HepG2 (cell line): ENCODE measurements around the gene ARVCF. TPM values are rescaled to one million over a fixed set of nuclear protein-coding genes. Genes with fewer than 3 reads are reported as not detected.

Experiments used
- CCDC6 ChIP-seq: sonication (generic); formaldehyde crosslinking; IDR thresholded peaks from 2 replicates; pipeline ENCODE4 v1.8.1; 2022; ENCODE audit warnings: mild to moderate bottlenecking, missing genetic modification reagents, moderate library complexity
- CHD4 ChIP-seq: fragments of 200-600 bp; sonication (generic); IDR thresholded peaks from 2 replicates; pipeline ENCODE4 v1.7.0; 2017; ENCODE audit warnings: mild to moderate bottlenecking, low read length, borderline replicate concordance
- IRF1 ChIP-seq: sonication (generic); formaldehyde crosslinking; IDR thresholded peaks from 2 replicates; pipeline ENCODE4 v1.4.0; 2020; ENCODE audit warnings: low read depth, mild to moderate bottlenecking, missing genetic modification reagents
- MEF2D ChIP-seq: sonication (generic); formaldehyde crosslinking; IDR thresholded peaks from 2 replicates; pipeline ENCODE4 v1.5.1; 2020; ENCODE audit warnings: mild to moderate bottlenecking, missing genetic modification reagents
- SNAPC5 ChIP-seq: sonication (generic); formaldehyde crosslinking; IDR thresholded peaks from 2 replicates; pipeline ENCODE4 v1.8.1; 2023; ENCODE audit warnings: mild to moderate bottlenecking, missing genetic modification reagents, borderline replicate concordance
- ZNF121 ChIP-seq: sonication (generic); formaldehyde crosslinking; IDR thresholded peaks from 2 replicates; pipeline ENCODE4 v1.5.0; 2020; ENCODE audit warnings: mild to moderate bottlenecking, missing genetic modification reagents
- ZNF274 ChIP-seq: sonication (generic); formaldehyde crosslinking; IDR thresholded peaks from 2 replicates; pipeline ENCODE4 v1.5.1; 2020; ENCODE audit warnings: mild to moderate bottlenecking, missing genetic modification reagents
- ZNF350 ChIP-seq: sonication (generic); formaldehyde crosslinking; IDR thresholded peaks from 2 replicates; pipeline ENCODE4 v1.4.0; 2020; ENCODE audit warnings: mild to moderate bottlenecking, low read depth, missing genetic modification reagents, borderline replicate concordance
- ZNF407 ChIP-seq: sonication (generic); formaldehyde crosslinking; IDR thresholded peaks from one replicate; pipeline ENCODE4 v1.5.1; 2020; ENCODE audit warnings: mild to moderate bottlenecking, missing genetic modification reagents; ENCODE audit errors: not compliant biosample characterization
- ZNF557 ChIP-seq: sonication (generic); formaldehyde crosslinking; IDR thresholded peaks from 2 replicates; pipeline ENCODE4 v1.4.0; 2020; ENCODE audit warnings: missing genetic modification reagents
- ZNF672 ChIP-seq: sonication (generic); formaldehyde crosslinking; IDR thresholded peaks from 2 replicates; pipeline ENCODE4 v1.8.1; 2022; ENCODE audit warnings: missing genetic modification reagents
- ZNF746 ChIP-seq: sonication (generic); formaldehyde crosslinking; IDR thresholded peaks from 2 replicates; pipeline ENCODE4 v1.8.0; 2022; ENCODE audit warnings: mild to moderate bottlenecking, missing genetic modification reagents
- ZNF850 ChIP-seq: sonication (generic); formaldehyde crosslinking; conservative IDR thresholded peaks from 2 replicates; pipeline ENCODE4 v1.9.0; 2021; ENCODE audit warnings: mild to moderate bottlenecking, missing genetic modification reagents
- ZSCAN5A ChIP-seq: sonication (generic); formaldehyde crosslinking; IDR thresholded peaks from 2 replicates; pipeline ENCODE4 v1.8.0; 2022; ENCODE audit warnings: mild to moderate bottlenecking, missing genetic modification reagents, borderline replicate concordance
- ZZZ3 ChIP-seq: sonication (generic); formaldehyde crosslinking; IDR thresholded peaks from 2 replicates; pipeline ENCODE4 v1.4.0; 2020; ENCODE audit warnings: missing genetic modification reagents, mild to moderate bottlenecking, borderline replicate concordance
- polyA plus RNA-seq, 8 experiments: library from polyadenylated mRNA; depleted of rRNA in 3 of 8; stranded (reverse) in 7 of 8; unstranded in 1 of 8; fragments of >200 nt; fragmentation: Illumina TruSeq in 4 of 8; extraction: Trizol in 4 of 8; gene quantifications; 2 replicates each; pipeline versions ENCODE4 v1.2.1 to v1.2.3, GENCODE V29; 2011 to 2016; ENCODE audit warnings: low read depth in 4 of 8, missing spikeins in 1 of 8, mixed read lengths in 1 of 8; ENCODE audit not compliant: insufficient read depth in 1 of 8
- total RNA-seq, 5 experiments: library from RNA; depleted of rRNA; stranded (reverse); fragments of >200 nt; fragmentation: Illumina TruSeq; extraction: Trizol; gene quantifications; 2 replicates each; pipeline ENCODE4 v1.2.3, GENCODE V29; 2016; ENCODE audit warnings: low read depth in 1 of 5

Gene ARVCF
- total and polyA plus RNA-seq, 2 of the 13 experiments (the other 11 are each of a cell fraction or from before 2014, with no cell fraction given), result 16.4 to 17.7 TPM

DNA sequence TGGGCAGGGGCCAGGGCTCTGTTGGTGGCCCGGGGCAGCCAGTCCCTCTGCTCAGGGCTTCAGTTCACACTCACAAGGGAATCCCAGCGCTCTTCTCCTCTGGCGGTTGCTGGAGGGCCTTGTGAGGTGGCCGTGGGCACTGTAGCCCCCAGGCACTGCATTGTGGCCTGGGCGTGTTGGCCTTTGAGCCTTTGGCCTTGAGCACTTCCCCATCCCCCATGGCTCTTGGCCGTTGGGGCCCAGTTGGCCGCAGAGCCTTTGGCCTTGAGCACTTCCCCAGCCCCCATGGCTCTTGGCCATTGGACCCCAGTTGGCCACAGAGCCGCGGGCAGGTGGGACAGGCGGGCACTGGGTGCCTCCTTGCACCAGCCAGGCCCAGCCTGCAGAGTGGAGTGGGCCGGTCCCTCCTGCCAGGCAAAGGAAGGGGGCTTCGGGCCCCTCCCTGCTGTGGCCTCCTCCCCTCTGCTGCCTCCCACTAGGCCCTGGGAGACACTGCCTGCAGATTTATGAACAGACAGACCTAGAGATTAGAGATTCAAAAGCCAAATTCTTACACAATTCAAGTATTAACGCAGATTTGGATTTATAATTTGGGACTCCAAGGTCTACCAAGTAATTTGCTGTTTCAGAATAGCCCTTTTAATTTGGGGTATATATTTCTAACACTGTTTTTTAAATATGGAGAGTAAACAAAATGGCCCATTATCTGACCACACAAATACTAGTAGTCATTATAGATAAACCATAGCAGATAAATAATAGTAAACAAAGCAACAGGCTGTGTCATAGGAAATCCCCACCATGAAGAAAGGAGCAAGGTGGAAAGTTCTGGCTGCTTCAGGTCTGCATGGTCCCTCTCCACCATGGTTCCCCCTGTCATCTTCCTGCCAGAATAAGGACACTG lies 56.8 kb downstream of the ARVCF start (continued):
- TF ChIP-seq ZNF274 (CRISPR knock-in tag) (0 out of 2 replicates have a peak, but pooled peaks have one; percentile 34), ZNF746 (CRISPR knock-in tag) (peak; percentile 87), SNAPC5 (CRISPR knock-in tag) (no peak), ZSCAN5A (CRISPR knock-in tag) (peak; percentile 74; the same call in 1 of the 2 replicates), CCDC6 (CRISPR knock-in tag) (peak; percentile 59; the same call in 1 of the 2 replicates), ZNF557 (CRISPR knock-in tag) (no peak), MEF2D (no peak; the same call in 1 of the 2 replicates), ZNF850 (CRISPR knock-in tag) (no peak), CHD4 (no peak), ZNF672 (no peak), ZZZ3 (CRISPR knock-in tag) (no peak), ZNF121 (CRISPR knock-in tag) (no peak), ZNF350 (CRISPR knock-in tag) (peak; percentile 41; the same call in 1 of the 2 replicates), IRF1 (CRISPR knock-in tag) (no peak), ZNF407 (CRISPR knock-in tag) (no peak)
